Esophagus muscularis mucosa (tissue), 4 donors: ENCODE data around the gene REPS1.

ENCODE experiments used
- EP300 ChIP-seq: sonication (generic); formaldehyde crosslinking; IDR thresholded peaks from one replicate; pipeline ENCODE4 v1.6.1; 2017; ENCODE audit warnings: antibody characterized with exemption
- POLR2A ChIP-seq: fragments of 450-650 bp; IDR thresholded peaks from one replicate; pipeline ENCODE4 v1.6.1; 2017; ENCODE audit warnings: antibody characterized with exemption, moderate library complexity, mild to moderate bottlenecking, low read depth
- POLR2AphosphoS5 ChIP-seq, 2 donors: sonication (generic); formaldehyde crosslinking; IDR thresholded peaks; one replicate each; pipeline ENCODE4 v1.6.1; 2017; ENCODE audit warnings: antibody characterized with exemption in 2 of 2
- TF ChIP-seq, protein P1 (sequence below), 3 experiments: fragments of 200-600 bp in 2 of 3; fragments of 450-650 bp in 1 of 3; sonication (generic) in 2 of 3; IDR thresholded peaks; one replicate each; pipeline ENCODE4 v1.5.1; 2017 to 2019; ENCODE audit warnings: antibody characterized with exemption in 3 of 3, mild to moderate bottlenecking in 2 of 3, moderate library complexity in 1 of 3

DNA sequence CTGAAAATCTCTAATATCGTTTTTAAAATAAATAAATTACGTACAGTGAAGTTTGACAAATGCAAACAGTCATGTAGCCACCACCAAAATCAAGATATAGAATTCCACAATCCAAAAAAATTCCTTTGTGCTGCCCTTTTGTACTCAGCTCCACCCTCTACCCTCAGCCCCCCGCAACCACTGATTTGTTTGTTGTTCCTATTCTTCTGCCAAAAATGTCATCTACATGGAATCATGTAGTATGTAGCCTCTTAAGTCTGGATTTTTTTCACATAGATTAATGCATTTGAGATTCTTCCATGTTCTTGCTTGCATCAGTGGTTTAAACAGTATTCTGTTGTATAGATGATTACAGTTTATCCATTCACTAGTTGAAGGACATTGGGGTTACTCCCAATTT lies 8.5 kb upstream of the REPS1 start:
- no peak for TF ChIP-seq POLR2A
- TF ChIP-seq, protein P1, sequence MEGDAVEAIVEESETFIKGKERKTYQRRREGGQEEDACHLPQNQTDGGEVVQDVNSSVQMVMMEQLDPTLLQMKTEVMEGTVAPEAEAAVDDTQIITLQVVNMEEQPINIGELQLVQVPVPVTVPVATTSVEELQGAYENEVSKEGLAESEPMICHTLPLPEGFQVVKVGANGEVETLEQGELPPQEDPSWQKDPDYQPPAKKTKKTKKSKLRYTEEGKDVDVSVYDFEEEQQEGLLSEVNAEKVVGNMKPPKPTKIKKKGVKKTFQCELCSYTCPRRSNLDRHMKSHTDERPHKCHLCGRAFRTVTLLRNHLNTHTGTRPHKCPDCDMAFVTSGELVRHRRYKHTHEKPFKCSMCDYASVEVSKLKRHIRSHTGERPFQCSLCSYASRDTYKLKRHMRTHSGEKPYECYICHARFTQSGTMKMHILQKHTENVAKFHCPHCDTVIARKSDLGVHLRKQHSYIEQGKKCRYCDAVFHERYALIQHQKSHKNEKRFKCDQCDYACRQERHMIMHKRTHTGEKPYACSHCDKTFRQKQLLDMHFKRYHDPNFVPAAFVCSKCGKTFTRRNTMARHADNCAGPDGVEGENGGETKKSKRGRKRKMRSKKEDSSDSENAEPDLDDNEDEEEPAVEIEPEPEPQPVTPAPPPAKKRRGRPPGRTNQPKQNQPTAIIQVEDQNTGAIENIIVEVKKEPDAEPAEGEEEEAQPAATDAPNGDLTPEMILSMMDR (IDR thresholded peaks at IDR 0.05), result no peak
- no peak for TF ChIP-seq EP300
- TF ChIP-seq POLR2AphosphoS5 (IDR thresholded peaks at IDR 0.05), result no peak
